GM12874 (cell line): Measurements from ENCODE around the gene SCN2A.
A peak's percentile ranks its signal among the peaks of the same experiment; 100 is the strongest.

Source experiments
- CTCF ChIP-seq: IDR thresholded peaks from 2 replicates; pipeline ENCODE4 v1.5.1; 2011; ENCODE audit warnings: low read depth, mild to moderate bottlenecking, control low read depth, low read length, moderate library complexity; ENCODE audit not compliant: insufficient read depth

The SCN2A gene

GRCh38 chr2:165202239-165202638, 37.0 kb upstream of the SCN2A start:
- TF ChIP-seq CTCF, result no peak

- peak; percentile 57 for TF ChIP-seq CTCF
Measured at GRCh38 chr2:165203689-165204559, 35.3 kb upstream of the SCN2A start, which contains the start of gene SCN3A. TSS of gene SCN3A (minus strand) at chr2:165204050. CDS start at chr2:165176394, 27,656 bp downstream.

- TF ChIP-seq CTCF, result no peak
Measured at GRCh38 chr2:165205865-165206264, 33.3 kb upstream of the SCN2A start.

GRCh38 chr2:165208094-165208493, 31.1 kb upstream of the SCN2A start:
- no peak for TF ChIP-seq CTCF

GRCh38 chr2:165214093-165214492, 25.1 kb upstream of the SCN2A start:
- TF ChIP-seq CTCF, result no peak

- TF ChIP-seq CTCF, result no peak
Measured at GRCh38 chr2:165219481-165219880, 19.7 kb upstream of the SCN2A start.

GRCh38 chr2:165224941-165225340, 14.3 kb upstream of the SCN2A start:
- TF ChIP-seq CTCF, result no peak
